ENCODE measurements around the gene GHDC.

DNA sequence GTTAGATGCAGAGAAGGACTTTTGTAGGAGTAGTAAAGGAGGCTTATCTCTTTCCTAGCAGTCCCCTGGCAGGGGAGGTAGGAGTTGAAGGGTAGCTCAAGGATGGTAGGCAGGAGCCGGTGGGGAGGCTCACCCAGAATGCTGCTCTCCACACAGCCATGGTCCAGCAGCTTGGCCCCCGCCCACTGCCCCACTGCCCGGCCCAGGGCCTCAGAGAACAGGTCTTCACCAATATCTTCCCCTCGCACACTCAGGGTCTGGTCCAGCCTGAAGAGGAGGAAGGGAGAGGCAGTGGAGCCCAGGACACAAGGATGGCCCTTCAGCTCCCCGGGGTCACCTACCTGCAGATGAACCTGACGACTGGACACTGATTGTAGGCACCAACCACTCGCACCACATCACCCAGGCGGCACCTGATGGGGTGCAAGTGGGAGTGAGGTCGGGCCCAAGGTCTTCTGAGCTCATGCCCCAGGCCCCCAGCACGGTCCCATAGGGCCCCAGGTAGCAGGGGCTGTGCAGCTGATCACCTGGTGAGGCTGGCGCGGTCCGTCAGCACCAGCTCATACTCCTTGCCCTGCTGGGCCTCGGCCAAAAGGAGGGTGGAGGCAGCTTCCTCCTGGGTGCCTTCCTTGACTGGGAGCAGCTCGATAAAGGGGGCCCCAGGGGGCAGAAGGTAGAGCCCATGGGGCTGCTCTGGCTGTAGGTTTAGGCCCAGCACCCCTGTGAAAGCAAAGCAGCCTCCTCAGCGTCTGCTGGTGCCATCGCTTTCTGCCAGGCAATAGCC, 3.6 kb downstream of the GHDC start:
- no peak for TF ChIP-seq CBFB (CRISPR knock-in tag; IDR thresholded peaks at IDR 0.05)
- TF ChIP-seq CTCF (CRISPR knock-in tag; IDR thresholded peaks at IDR 0.05): no peak
- no peak for TF ChIP-seq ZNF274 (CRISPR knock-in tag; IDR thresholded peaks at IDR 0.05)
- no peak for TF ChIP-seq NFE2L1 (CRISPR knock-in tag; IDR thresholded peaks at IDR 0.05; ENCODE audit: borderline replicate concordance)
- no peak for TF ChIP-seq KLF13 (CRISPR knock-in tag; IDR thresholded peaks at IDR 0.05)
- TF ChIP-seq, protein P1, sequence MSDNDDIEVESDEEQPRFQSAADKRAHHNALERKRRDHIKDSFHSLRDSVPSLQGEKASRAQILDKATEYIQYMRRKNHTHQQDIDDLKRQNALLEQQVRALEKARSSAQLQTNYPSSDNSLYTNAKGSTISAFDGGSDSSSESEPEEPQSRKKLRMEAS (IDR thresholded peaks at IDR 0.05): no peak
- TF ChIP-seq ZZZ3 (CRISPR knock-in tag; IDR thresholded peaks at IDR 0.05; ENCODE audit: borderline replicate concordance): no peak
- TF ChIP-seq ETV6 (CRISPR knock-in tag; conservative IDR thresholded peaks at IDR 0.05): no peak
- TF ChIP-seq POLR2A (IDR thresholded peaks at IDR 0.05; ENCODE audit: insufficient read depth in 1 of 2, low read depth in 2 of 2, low read length in 2 of 2): no peak
- no peak for TF ChIP-seq GATAD2A (CRISPR knock-in tag; IDR thresholded peaks at IDR 0.05)
